GM19238 (cell line): ENCODE data around the gene MUC22.
A peak's percentile ranks its signal among the peaks of the same experiment; 100 is the strongest.
"Not testable (repeated sequence)": the region's sequence is repeated elsewhere in the genome, so short reads cannot be mapped to it uniquely, and the experiment has no call there.

Source experiments
- DNase-seq: peaks from one replicate; pipeline ENCODE4 v3.0.0; 2011; ENCODE audit warnings: low spot score; ENCODE audit not compliant: insufficient read length

The MUC22 gene

DNA sequence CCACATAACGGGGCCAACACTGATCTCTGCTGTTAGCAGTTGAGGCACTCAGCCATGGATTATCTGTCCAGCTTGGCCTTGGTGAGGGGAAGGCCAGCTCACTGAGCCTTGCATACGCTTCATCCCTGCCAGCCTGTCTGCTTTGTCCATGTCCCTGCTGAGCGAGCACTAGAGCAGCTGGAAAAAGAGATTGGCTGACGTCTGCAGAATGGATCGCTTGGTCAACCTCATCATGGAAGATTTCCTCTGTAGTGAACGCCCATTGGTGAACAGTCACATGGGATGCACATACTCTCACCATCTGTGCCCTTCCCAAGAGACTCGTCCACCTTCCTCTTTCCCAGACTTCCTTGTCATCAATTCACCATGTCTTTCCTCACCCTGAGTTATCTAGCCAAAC lies 26.9 kb downstream of the MUC22 start:
- no peak for DNase-seq

- DNase-seq = no peak
These were observed 27.4 kb downstream of the MUC22 start for GRCh38 chr6:31037682-31038081.

- no peak for DNase-seq
These were observed 28.3 kb downstream of the MUC22 start for GRCh38 chr6:31038559-31038958.

GRCh38 chr6:31040801-31041200 lies 30.5 kb downstream of the MUC22 start:
- DNase-seq = no peak

GRCh38 chr6:31041372-31041974 lies 31.2 kb downstream of the MUC22 start:
- no peak for DNase-seq

- no peak for DNase-seq
These were observed 32.5 kb downstream of the MUC22 start for GRCh38 chr6:31042806-31043205.

- DNase-seq = no peak
These were observed 37.8 kb downstream of the MUC22 start for GRCh38 chr6:31048099-31048498.

DNA sequence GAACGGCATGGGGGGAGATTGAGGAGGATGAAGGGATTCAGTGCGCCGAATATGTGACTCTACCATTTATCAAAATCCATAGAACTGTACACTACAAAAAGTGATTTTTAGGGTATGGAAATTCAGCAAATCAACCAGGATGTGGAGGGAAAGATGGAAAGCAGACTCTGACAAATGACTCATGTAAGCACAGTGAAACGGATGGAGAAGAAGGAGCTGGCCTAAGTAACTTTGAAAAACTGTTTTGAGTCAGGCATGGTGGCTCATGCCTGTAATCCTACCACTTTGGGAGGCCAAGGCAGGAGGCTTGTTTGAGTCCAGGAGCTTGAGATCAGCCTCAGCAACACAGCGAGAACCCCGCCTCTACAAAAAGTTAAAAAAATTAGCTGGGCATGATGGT lies 39.2 kb downstream of the MUC22 start:
- DNase-seq = no peak

DNA sequence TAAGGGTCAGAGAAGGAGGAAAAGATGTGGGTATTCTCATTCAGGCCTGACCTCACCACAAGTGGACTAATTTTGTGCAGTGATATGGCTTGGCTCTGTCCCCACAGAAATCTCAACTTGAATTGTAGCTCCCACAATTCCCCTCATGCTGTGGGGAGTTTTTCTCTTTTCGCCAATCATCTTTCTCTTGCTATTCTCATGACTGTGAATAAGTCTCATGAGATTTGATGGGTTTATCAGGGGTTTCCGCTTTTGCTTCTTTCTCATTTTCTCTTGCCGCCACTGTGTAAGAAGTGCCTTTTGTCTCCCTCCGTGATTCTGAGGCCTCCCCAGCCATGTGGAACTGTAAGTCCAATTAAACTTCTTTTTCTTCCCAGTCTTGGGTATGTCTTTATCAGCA lies 42.9 kb downstream of the MUC22 start:
- DNase-seq = not testable (repeated sequence)

- no peak for DNase-seq
These were observed 43.6 kb downstream of the MUC22 start for GRCh38 chr6:31053873-31054272.

DNA sequence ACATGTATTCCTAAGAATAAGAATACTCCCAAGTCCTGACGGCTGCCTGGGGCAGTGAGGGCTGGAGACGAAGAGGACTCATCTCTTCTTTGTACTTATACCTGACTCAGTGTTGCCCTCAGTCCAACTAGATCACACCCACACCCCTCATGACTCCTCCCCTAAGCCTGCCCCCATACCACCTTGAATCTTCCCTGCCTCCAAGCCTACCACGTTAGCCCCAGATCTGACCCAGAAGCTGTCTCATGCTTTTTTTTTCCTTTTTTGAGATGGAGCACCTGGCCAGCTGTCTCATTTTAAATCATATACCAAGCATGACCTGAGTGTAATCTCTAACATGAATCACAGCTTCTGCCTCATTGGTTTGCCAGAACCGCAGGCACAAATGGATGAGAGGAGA lies 45.2 kb downstream of the MUC22 start:
- DNase-seq = no peak

- no peak for DNase-seq
These were observed 47.2 kb downstream of the MUC22 start for GRCh38 chr6:31057426-31058003.

DNA sequence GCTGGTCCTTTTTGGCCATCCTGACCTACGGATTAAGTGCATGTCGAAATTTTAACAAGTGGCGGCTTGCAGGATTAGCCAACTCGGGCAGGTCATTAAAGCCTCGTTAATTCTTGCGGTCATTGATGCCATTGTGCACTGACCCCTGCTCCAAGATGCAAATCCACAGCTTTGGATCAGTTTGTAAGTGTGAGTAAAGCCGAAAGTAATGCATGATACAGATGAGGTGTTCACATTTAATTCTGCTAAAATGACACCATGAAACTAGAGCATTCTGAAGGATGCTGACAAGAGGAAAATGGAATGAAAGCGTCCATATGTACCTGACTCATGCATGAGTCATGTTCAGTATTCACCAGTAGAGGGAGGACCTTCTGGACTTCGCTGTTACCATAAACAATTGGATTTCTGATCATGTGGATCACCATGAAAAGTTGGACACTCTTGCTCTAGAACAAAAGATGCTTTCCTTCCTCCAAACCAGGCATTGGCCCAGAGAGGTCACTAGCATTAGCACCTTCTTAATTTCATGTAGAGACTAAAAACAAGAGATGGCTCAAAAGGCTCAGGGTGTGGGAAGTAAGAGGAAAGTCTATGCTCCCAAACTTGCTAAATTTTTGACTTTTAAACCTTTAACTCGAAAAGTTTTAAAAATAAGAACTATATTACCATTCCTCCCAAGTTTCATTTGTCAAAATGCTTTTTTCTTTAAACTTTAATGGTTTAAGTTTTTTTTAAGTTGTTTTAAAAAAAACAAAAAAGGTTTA lies 48.0 kb downstream of the MUC22 start:
- DNase-seq = no peak

- DNase-seq = no peak
These were observed 49.9 kb downstream of the MUC22 start for GRCh38 chr6:31060145-31060544.

GRCh38 chr6:31063906-31064435 lies 53.7 kb downstream of the MUC22 start:
- no peak for DNase-seq

- no peak for DNase-seq
These were observed 55.3 kb downstream of the MUC22 start for GRCh38 chr6:31065556-31065955.

- not testable (repeated sequence) for DNase-seq
These were observed 56.8 kb downstream of the MUC22 start for GRCh38 chr6:31067028-31067427.

DNA sequence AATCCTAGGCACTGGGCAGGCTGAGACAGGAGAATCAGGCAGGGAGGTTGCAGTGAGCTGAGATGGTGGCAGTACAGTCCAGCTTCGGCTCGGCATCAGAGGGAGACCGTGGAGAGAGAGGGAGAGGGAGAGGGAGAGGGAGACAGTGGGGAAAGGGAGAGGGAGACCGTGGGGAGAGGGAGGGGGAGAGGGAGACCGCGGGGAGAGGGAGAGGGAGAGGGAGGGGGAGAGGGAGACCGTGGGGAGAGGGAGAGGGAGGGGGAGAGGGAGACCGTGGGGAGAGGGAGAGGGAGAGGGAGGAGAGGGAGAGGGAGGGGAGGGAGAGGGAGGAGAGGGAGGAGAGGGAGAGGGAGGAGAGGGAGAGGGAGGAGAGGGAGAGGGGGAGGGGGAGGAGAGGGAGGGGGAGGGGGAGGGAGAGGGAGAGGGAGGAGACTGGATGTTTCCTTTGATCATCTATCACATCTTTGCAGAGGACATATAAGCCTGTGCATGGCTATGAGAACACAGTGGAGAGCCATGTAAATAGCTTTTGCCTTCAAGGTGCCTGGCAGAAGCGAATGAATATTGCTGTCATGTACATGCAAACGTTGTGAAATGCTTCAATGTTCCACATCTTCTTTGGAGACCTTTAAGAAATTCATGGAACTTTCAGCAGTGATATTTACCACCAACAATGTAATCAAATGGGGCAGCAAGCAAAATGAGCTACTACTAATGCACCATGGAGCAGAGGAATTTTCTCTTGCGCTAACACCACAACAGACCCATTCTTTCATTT lies 57.8 kb downstream of the MUC22 start:
- not testable (repeated sequence) for DNase-seq

DNA sequence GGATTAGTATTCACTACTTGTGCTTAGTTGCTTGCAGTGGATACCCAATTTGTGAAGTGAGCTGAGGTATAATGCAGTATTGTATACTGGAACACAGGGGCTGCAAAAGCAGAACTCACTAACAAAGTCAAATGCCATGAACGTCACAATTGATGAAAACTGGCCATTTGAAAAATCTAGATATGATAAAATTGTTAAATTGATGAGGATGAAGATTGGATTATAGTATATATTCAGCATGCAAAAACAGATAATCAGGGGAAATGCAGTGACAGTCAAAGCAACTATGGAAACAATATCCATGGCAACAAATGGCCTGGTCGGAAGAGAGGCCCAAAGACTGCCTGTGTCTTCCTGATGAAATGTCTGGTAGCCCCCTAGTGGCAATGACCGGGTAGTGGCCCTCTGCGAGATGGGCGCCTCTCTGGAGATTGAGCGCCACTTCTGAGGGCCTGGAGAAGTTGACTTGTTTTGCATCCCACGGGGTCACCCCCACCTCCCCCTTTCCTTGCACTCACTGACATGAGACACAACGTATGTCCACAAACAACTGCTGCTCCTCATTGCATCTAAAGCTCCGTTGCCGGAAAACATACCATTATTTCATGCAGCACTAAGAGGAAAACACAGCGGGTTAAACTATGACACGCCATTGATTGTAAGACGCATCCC lies 58.5 kb downstream of the MUC22 start:
- peak; percentile 74 for DNase-seq

GRCh38 chr6:31070711-31071197 lies 60.5 kb downstream of the MUC22 start:
- DNase-seq = no peak

GRCh38 chr6:31074401-31074800 lies 64.1 kb downstream of the MUC22 start:
- no peak for DNase-seq
